ENCODE measurements around the gene METTL17.

DNA sequence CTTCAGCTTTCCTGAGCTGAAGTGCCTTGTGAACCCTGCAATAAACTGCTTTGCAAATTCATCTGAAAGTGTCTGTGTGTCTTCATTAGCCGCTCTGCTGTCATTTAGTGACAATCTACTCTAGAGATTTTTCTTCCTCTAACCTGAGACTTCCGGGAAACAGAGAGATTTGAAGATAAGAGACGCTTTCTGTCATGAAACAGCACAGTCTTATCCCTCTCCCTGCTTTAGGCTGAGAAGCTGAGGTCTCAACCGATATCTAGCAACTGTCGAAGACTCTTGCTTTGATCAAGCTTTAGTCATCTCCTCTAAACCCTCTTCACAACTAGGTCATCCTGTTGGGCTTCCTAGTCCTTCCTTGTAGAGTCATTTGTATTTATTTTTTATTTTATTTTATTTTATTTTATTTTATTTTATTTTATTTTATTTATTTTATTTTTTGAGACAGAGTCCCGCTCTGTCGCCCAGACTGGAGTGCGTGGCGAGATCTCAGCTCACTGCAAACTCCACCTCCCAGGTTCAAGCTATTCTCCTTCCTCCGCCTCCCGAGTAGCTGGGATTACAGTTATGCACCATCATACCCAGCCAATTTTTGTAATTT is 33.3 kb upstream of the METTL17 start:
- TF ChIP-seq, protein P1, sequence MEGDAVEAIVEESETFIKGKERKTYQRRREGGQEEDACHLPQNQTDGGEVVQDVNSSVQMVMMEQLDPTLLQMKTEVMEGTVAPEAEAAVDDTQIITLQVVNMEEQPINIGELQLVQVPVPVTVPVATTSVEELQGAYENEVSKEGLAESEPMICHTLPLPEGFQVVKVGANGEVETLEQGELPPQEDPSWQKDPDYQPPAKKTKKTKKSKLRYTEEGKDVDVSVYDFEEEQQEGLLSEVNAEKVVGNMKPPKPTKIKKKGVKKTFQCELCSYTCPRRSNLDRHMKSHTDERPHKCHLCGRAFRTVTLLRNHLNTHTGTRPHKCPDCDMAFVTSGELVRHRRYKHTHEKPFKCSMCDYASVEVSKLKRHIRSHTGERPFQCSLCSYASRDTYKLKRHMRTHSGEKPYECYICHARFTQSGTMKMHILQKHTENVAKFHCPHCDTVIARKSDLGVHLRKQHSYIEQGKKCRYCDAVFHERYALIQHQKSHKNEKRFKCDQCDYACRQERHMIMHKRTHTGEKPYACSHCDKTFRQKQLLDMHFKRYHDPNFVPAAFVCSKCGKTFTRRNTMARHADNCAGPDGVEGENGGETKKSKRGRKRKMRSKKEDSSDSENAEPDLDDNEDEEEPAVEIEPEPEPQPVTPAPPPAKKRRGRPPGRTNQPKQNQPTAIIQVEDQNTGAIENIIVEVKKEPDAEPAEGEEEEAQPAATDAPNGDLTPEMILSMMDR (IDR thresholded peaks at IDR 0.05; ENCODE audit: low read length), result no peak
- no peak for TF ChIP-seq EZH2 (IDR thresholded peaks at IDR 0.05; ENCODE audit: borderline replicate concordance, low read length)
